Mononuclear cell (primary cell): ENCODE data around the gene CALR. TPM values are rescaled to one million over a fixed set of nuclear protein-coding genes. Genes with fewer than 3 reads are reported as not detected.
"Not testable (repeated sequence)": the region's sequence is repeated elsewhere in the genome, so short reads cannot be mapped to it uniquely, and the experiment has no call there.

Experiments used
- H3K27me3 ChIP-seq: 2 replicates; pipeline ENCODE4 v1.6.0; 2011; ENCODE audit warnings: low read length, control low read depth; ENCODE audit not compliant: insufficient read depth
- H3K4me1 ChIP-seq: 2 replicates; pipeline ENCODE4 v1.5.1; 2011; ENCODE audit warnings: mild to moderate bottlenecking, low read length, control low read depth; ENCODE audit not compliant: insufficient read depth
- H3K4me3 ChIP-seq: 2 replicates; pipeline ENCODE4 v1.5.1; 2011; ENCODE audit warnings: mild to moderate bottlenecking, low read length, moderate library complexity
- H3K9me3 ChIP-seq: 2 replicates; pipeline ENCODE4 v1.5.1; 2011; ENCODE audit warnings: low read depth, mild to moderate bottlenecking, control low read depth, low read length
- total RNA-seq: library from RNA; depleted of rRNA; stranded (reverse); fragments of >200 nt; gene quantifications from one replicate; pipeline ENCODE4 v1.2.3, GENCODE V29; 2012

Gene CALR
- total RNA-seq, 1 donor = 434 TPM

DNA sequence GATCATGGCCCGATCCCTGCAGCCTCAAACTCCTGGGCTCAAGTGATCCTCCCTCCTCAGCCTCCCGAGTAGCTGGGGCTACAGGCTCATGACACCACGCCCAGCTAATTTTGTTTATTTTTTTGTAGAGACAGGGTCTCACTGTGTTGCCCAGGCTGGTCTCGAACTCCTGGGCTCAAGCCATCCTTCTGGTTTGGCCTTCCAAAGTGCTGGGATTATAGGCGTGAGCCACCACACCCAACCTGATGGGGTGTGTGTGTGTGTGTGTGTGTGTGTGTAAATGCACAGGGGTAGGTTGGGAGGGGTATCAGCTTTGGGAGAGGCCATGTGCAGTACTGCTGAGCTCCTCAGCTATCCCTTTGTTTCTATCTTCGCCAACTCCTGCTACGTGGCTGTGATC, 37.7 kb downstream of the CALR start:
- H3K9me3 ChIP-seq, H3K27me3 ChIP-seq, H3K4me1 ChIP-seq, H3K4me3 ChIP-seq: not testable (repeated sequence)

DNA sequence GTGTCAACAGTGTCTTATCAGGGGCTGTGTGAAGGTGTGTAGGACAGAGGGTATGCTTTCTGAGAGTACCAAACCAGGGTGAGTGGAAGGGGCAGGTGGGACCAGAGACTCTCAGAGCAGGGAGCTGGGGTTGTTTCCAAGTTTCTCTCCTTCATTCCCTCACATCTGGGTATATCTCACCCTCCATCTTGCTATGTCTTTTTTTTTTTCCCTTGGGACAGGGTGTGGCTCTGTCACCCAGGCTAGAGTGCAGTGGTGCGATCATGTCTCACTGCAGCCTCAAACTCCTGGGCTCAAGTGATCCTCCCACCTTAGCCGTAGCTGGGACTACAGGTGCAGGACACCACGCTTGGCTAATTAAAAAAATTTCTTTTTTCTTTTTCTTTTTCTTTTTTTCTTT, 41.6 kb downstream of the CALR start:
- no peak overlapping the region for H3K4me3 ChIP-seq
- no peaks in the 10 kb centered on the region for H3K27me3 ChIP-seq
- H3K9me3 ChIP-seq = no peaks in the 10 kb centered on the region
- peaks cover 23% of the 10 kb centered on the region for H3K4me1 ChIP-seq

DNA sequence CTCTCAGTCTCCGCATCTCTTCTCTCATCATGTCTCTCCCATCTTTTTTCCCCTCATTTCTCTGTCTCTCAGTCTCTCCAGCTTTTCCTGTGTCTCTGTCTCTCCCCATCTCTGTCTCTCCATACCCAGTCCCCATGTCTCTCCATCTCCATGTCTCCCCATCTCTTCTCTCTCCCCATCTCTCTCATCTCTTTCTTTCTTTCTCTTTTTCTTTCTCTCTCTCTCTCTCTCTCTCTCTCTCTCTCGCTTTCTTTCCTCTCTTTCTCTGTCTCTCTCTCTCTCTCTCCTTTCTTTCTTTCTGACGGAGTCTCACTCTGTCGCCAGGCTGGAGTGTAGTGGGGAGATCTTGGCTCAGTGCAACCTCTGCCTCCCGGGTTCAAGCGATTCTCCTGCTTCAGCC, 44.2 kb downstream of the CALR start:
- Histone ChIP-seq H3K4me1 (peaks cover 25% of the 10 kb centered on the region), H3K9me3 (no peaks in the 10 kb centered on the region), H3K27me3 (no peaks in the 10 kb centered on the region), H3K4me3 (no peak overlapping the region)

DNA sequence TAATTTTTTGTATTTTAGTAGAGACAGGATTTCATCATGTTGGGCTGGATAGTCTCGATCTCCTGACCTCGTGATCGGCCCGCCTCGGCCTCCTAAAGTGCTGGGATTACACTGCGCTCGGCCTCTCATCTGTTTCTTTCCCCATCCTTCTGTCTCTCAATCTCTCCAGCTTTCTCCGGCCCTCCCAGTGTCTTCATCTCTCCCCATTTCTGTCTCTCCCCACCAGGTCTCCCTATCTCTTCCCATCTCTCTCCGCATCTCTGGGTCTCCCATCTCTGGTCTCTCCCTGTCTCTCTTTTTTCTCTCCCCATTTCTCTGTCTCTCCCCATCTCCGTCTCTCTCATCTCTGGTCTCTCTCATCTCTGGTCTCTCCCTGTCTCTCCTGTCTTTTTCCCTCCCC, 44.7 kb downstream of the CALR start:
- Histone ChIP-seq H3K27me3 (no peaks in the 10 kb centered on the region), H3K4me3 (no peak overlapping the region)

DNA sequence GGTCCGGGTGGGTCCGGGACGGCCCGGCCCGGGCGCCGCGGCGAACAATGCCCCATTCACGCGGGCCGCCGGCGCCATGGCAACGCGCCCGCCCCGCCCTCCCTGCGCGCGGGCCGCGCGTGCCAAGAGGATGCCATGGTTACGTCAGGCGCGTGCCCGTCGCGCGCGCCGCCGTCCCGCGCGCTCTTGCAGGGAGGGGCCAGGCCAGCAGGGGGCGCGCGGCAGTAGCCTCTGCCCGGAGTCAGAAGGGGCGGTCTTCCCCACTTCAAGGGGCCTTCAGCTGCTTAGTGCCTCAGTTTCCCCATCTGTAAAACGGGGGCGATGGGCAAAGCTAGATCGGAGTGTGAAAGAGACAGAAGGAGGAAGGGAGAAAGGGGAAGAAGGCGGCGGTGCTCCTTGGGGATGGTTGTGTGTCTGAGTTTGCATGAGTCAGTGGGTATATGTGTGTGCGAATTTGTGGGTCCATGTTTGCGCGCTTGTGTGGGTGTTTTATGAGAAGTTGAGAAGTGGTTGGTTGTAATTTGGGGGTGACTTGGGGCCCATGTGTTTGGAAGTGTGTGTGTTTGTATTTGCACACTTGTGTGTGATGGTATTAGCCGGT, 45.2 kb downstream of the CALR start:
- peaks cover 25% of the 10 kb centered on the region for H3K4me1 ChIP-seq
- no peaks in the 10 kb centered on the region for H3K9me3 ChIP-seq
- no peaks in the 10 kb centered on the region for H3K27me3 ChIP-seq
- no peak overlapping the region for H3K4me3 ChIP-seq

More for the DNA sequence above, 44.7 kb downstream of the CALR start:
- no peaks in the 10 kb centered on the region for H3K9me3 ChIP-seq
- peaks cover 25% of the 10 kb centered on the region for H3K4me1 ChIP-seq

DNA sequence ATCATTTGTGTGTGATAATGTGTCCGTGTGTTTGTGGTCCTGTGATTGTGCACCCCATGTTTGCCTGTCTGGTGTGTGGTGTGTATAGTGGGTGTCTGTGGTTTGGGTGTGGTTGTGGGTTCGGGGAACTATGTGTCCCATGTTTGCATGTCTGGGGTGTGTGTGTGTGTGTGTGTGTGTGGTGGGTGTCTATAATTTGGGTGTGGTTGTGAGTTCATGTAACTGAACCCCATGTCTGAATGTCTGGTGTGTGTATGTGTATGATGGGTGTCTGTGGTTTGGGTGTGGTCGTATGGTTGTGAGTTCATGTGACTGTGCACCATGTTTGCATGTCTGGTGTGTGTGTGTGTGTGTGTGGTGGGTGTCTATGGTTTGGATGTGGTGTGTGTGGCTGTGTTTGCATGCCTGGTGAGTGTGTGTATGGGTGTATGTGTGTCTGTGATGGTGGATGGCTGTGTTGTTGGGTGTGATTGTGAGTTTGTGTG, 45.8 kb downstream of the CALR start:
- Histone ChIP-seq H3K4me3 (no peak overlapping the region), H3K9me3 (no peaks in the 10 kb centered on the region), H3K27me3 (no peaks in the 10 kb centered on the region), H3K4me1 (peaks cover 25% of the 10 kb centered on the region)

DNA sequence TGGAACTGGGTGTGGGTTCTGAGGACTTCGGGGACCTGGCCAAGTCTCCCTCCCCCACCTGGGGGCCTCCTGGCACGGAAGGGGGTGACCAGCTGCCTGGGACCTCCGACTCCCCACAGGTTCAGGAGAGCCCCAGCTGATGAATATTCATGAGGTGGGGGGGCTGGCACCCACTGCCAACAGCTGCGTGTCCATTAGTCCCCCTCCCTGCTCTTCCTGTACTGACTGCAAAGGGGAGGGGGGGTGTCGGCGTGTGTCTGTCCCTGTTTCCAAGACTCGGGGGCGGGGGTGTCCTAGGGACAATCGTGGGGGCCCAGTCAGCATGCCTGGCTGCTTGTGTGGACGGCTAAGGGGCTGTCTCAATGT, 46.3 kb downstream of the CALR start:
- H3K4me1 ChIP-seq = peaks cover 25% of the 10 kb centered on the region

DNA sequence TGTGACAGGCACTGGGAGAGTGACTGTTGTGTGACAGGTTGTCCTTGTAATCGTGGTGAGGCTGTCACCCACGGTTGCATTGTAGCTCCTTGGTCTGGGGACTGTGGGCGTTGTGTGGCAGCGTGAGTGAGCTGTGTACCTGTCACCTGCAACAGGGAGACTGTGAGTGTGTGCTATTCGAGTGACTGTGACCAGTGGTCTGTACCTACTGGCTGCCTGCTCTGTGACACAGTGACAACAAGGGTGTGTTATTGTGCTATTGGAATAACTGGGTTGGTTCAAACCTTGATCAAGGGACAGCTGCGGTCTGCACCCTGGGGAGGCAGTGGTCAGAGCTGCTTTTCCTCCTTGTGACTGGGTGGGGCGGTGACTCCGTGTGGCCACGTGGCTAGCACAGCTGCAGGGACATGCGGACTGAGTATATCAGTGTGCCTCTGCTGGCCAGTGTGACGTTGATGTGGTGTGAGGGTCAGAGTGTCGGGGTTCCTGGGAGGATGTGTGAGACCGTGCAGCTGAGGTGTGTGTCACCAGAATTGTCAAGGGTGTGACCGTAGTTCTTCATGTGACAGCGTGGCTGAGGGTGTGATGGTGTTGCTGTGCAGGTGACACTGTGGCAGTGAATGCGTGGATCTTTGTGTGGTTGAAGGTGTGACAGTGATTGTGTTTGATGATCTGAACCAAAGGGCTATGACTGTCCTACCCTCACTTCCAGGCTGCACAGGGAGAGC, 46.8 kb downstream of the CALR start:
- H3K9me3 ChIP-seq = no peaks in the 10 kb centered on the region
- H3K4me1 ChIP-seq = peaks cover 25% of the 10 kb centered on the region
- no peak overlapping the region for H3K4me3 ChIP-seq
- no peaks in the 10 kb centered on the region for H3K27me3 ChIP-seq

More for the DNA sequence above, 46.3 kb downstream of the CALR start:
- Histone ChIP-seq H3K27me3 (no peaks in the 10 kb centered on the region), H3K4me3 (no peak overlapping the region), H3K9me3 (no peaks in the 10 kb centered on the region)

DNA sequence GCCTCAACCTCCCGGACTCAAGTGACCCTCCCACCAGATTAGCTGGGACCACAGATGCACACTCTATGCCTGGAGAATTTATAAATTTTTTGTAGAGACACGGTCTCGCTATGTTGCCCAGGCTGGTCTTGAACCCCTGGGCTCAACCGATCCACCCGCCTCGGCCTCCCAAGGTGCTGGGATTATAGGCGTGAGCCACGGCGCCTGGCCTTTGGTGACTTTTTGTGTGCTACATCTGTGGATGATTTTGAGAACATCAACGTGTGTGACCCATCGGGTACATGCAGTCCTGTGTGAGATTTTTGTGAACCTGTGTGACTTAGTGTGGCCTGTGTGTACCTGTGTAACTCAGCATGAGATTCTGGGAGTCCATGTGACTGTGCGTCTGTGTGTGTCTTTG, 48.3 kb downstream of the CALR start:
- H3K27me3 ChIP-seq = no peaks in the 10 kb centered on the region
- H3K4me3 ChIP-seq = no peak overlapping the region
- no peaks in the 10 kb centered on the region for H3K9me3 ChIP-seq
- peaks cover 25% of the 10 kb centered on the region for H3K4me1 ChIP-seq

DNA sequence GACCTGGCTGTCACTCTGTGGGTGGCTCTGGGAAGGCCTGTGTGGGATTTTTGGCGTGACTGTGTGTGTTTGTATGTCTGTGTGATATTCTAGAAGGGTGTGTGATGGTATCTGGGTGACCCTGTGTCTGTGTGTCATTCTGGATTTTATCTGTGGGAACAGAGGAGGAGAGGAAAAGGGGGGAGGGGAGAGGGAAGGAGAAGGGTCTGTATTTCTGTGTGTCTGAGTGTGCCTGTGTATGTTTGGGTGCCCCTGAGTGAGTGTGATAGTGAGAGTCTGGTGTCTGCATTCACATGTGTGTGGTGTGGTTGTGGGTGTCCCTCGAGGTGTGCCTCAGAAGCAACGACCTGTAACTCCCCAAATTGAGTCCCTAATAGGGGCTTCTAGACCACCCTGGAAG, 48.8 kb downstream of the CALR start:
- Histone ChIP-seq H3K4me3 (no peak overlapping the region), H3K9me3 (no peaks in the 10 kb centered on the region), H3K27me3 (no peaks in the 10 kb centered on the region), H3K4me1 (peaks cover 25% of the 10 kb centered on the region)

DNA sequence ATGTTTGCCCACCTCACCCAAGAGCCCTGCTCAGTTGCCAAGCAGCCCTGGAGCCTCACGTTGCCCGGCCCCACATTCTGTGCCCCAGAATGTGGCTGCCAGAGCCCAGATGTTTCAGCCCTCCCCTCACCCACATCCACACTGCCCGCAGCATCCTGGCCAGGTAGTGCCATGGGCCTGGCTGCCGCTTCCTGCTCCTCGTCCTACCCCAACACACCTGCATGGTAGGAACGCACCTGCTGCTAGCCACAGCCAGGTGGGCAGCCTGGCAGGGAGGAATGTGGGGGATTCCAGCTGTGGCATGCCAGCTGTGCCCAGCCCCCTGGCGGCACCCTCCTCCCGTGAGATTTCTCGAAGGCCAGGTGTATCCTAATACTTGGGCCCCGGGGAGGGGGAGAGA, 49.4 kb downstream of the CALR start:
- H3K9me3 ChIP-seq = no peaks in the 10 kb centered on the region
- H3K4me1 ChIP-seq = peaks cover 24% of the 10 kb centered on the region
- no peak overlapping the region for H3K4me3 ChIP-seq
- no peaks in the 10 kb centered on the region for H3K27me3 ChIP-seq

DNA sequence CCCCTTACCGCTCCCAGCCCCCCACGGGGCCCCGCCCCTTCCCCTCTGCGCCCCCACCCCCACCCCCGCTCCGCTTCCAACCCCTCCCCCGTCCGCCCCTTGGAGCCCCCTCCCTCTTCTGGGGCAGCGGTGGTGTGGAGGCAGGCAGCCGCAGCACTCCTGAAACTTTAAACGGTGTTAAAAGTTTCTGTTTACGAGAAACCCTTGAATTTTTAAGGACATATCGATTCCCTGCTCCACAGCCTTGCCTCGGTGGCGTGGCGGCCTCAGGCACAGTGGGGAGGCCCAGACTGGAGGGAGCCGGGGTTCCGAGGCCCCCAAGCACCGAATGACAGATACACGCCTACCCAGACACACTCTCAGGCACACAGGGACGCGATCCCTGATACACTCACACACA, 52.0 kb downstream of the CALR start:
- Histone ChIP-seq H3K4me3 (no peak overlapping the region), H3K27me3 (peaks cover 8% of the 10 kb centered on the region), H3K9me3 (no peaks in the 10 kb centered on the region), H3K4me1 (peaks cover 6% of the 10 kb centered on the region)

DNA sequence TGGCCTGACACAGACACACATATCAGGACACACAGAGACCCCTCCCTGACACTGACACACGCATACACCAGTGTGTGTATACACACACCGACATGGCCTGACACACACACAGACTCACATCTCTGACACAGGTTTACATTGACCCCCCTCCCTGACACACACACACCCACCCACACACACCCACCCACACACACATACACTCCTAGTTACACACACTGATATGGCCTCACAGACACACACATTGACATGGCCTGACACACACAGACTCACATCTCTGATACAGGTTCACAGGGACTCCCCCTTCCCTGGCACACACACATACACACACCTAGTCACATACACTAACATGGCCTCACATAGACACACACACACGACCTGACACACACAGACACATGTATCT, 52.4 kb downstream of the CALR start:
- Histone ChIP-seq H3K4me1 (peaks cover 6% of the 10 kb centered on the region), H3K9me3 (no peaks in the 10 kb centered on the region), H3K4me3 (no peak overlapping the region), H3K27me3 (peaks cover 8% of the 10 kb centered on the region)

DNA sequence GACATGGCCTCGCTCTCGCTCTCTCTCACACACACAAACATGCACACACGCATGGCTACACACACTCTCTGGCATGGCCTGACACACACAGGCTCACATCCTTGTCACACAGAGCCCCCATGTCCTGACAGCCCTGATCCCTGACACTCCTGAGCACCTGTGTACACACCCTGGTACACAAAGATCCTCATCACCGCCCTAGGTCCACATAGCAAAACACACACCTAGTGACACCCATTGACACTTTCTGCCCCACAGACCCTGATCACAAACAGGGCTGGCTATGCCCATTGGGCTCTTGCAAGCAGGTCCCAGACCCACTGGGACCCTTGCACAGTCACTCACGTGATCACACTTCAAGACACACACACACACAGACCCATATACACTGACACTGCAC, 52.9 kb downstream of the CALR start:
- H3K4me3 ChIP-seq = no peak overlapping the region
- H3K27me3 ChIP-seq = peaks cover 8% of the 10 kb centered on the region
- peaks cover 9% of the 10 kb centered on the region for H3K4me1 ChIP-seq
- no peaks in the 10 kb centered on the region for H3K9me3 ChIP-seq

DNA sequence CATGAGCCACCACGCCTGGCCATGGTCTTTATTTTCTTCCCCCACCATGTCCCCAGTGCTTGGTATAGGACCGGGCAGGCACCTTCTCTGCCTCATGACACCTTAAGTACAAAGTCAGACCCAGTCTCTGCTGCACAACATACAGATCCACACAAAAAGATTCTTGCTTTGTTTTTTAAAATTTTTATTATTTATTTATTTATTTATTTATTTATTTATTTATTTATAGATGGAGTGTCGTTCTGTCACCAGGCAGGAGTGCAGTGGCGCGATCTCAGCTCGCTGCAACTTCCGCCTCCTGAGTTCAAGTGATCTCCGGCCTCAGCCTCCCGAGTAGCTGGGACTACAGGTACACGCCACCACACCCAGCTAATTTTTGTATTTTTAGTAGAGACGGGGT, 54.3 kb downstream of the CALR start:
- Histone ChIP-seq H3K9me3 (no peaks in the 10 kb centered on the region), H3K27me3 (peaks cover 8% of the 10 kb centered on the region), H3K4me1 (peaks cover 9% of the 10 kb centered on the region), H3K4me3 (no peak overlapping the region)

DNA sequence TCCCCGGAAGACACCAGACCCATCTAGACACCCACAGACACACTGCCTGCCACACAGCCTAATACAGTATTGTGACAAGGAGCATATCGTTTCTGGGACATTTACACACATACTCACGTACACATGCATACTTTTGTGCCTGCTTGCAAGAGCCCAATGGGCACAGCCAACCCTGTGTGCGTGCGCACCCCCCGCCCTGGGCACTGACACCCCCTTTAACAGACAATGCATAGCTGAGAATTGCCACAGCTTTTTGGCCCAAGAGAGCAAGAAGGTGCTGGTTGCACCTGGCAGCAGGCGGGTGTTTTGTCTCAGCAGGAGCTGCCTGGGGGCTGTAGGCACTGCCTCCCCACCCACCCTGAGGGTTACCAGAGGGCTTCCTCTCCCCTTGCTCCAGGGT, 55.2 kb downstream of the CALR start:
- no peak overlapping the region for H3K4me3 ChIP-seq
- peaks cover 8% of the 10 kb centered on the region for H3K27me3 ChIP-seq
- no peaks in the 10 kb centered on the region for H3K9me3 ChIP-seq
- H3K4me1 ChIP-seq = peaks cover 9% of the 10 kb centered on the region
